K562 (cell line): ENCODE measurements around the gene USPL1. TPM values are rescaled to one million over a fixed set of nuclear protein-coding genes. Genes with fewer than 3 reads are reported as not detected.

Source experiments
- ATAC-seq: fragments of 200-7000 bp; cut with Tn5 transposase; 3 replicates; pipeline ENCODE4 v1.9.1; 2020; ENCODE audit warnings: moderate library complexity
- BruUV-seq: library from RNA; stranded (reverse); fragments of 400-500 nt; replicated peaks from 2 replicates; lab custom pipeline; 2021; lab: Mats Ljungman, UMichigan
- CTCF ChIA-PET: fragments of 300-600 bp; formaldehyde crosslinking; extraction: SDS; loops from one replicate; lab custom pipeline; 2021; ENCODE audit warnings: low intra/inter-chr PET ratio; lab: Yijun Ruan, JAX
- POLR2A ChIA-PET: fragments of 300-600, 350-650 bp; sonication (Branson Sonifier 250); formaldehyde crosslinking; extraction: SDS; loops from one replicate; lab custom pipeline; 2021; ENCODE audit warnings: antibody characterized with exemption, inconsistent platforms; lab: Yijun Ruan, JAX
- DNase-seq, 4 experiments: peaks; one replicate each; pipeline versions ENCODE4 v3.0.0 to v3.0.0-alpha.2; 2011 to 2018; ENCODE audit warnings: low spot score in 3 of 4, mixed read lengths in 3 of 4; ENCODE audit errors: extremely low read depth in 1 of 4
- FAIRE-seq: peaks from 2 replicates; lab custom pipeline; 2011; peaks lifted over from hg19 to GRCh38; lab: Jason Lieb, UNC
- H2AFZ ChIP-seq: 2 replicates; pipeline ENCODE4 v1.6.0; 2011; ENCODE audit warnings: low read depth, low read length, control low read depth, inconsistent platforms
- H3K27ac ChIP-seq: fragments of 200-600 bp; 3 replicates; pipeline ENCODE4 v1.8.0; 2011; ENCODE audit warnings: low read depth, mild to moderate bottlenecking, control low read depth, inconsistent platforms, low read length, moderate library complexity, mixed read lengths; ENCODE audit errors: extremely low read depth
- H3K27me3 ChIP-seq, 2 experiments: fragments of 300-600 bp in 1 of 2; 2 replicates in 1 of 2; 3 replicates in 1 of 2; pipeline versions ENCODE4 v1.6.0 to v1.8.0; 2011; ENCODE audit warnings: inconsistent platforms in 2 of 2, low read length in 2 of 2, mild to moderate bottlenecking in 1 of 2, mixed read lengths in 1 of 2, moderate library complexity in 1 of 2; ENCODE audit not compliant: control insufficient read depth in 2 of 2, insufficient read depth in 2 of 2
- H3K36me3 ChIP-seq: fragments of 300-600 bp; 3 replicates; pipeline ENCODE4 v1.8.0; 2011; ENCODE audit warnings: mild to moderate bottlenecking, low read length, inconsistent platforms; ENCODE audit not compliant: control insufficient read depth, insufficient read depth
- H3K4me1 ChIP-seq, 2 experiments: fragments of 200-600 bp in 1 of 2; replicated peaks in 1 of 2; 2 replicates in 1 of 2; 3 replicates in 1 of 2; pipeline versions ENCODE4 v1.5.1 to v1.8.0; 2011; ENCODE audit warnings: inconsistent platforms in 2 of 2, low read length in 2 of 2, mild to moderate bottlenecking in 1 of 2, mixed read lengths in 1 of 2, moderate library complexity in 1 of 2; ENCODE audit not compliant: control insufficient read depth in 2 of 2, insufficient read depth in 2 of 2
- H3K4me2 ChIP-seq: 2 replicates; pipeline ENCODE4 v1.6.1; 2011; ENCODE audit warnings: low read length, control low read depth, inconsistent platforms, mixed read lengths; ENCODE audit not compliant: insufficient read depth
- H3K4me3 ChIP-seq: fragments of 200-600 bp; sonication (generic), shearing (Covaris generic); 2 replicates; pipeline ENCODE4 v1.5.1; 2016; ENCODE audit warnings: control low read depth, inconsistent platforms
- H3K79me2 ChIP-seq: fragments of 200-600 bp; 3 replicates; pipeline ENCODE4 v1.8.0; 2011; ENCODE audit warnings: low read length, inconsistent platforms; ENCODE audit not compliant: control insufficient read depth, insufficient read depth
- H3K9ac ChIP-seq, 2 experiments: 2 replicates each; pipeline versions ENCODE4 v1.6.0 to v1.6.1; 2011; ENCODE audit warnings: low read depth in 2 of 2, low read length in 2 of 2, control low read depth in 1 of 2, inconsistent platforms in 1 of 2, mild to moderate bottlenecking in 1 of 2, mixed read lengths in 1 of 2; ENCODE audit not compliant: insufficient read depth in 1 of 2
- H3K9me1 ChIP-seq: one replicate; pipeline ENCODE4 v1.6.0; 2011; ENCODE audit warnings: inconsistent platforms, mild to moderate bottlenecking, low read length, moderate library complexity; ENCODE audit not compliant: control insufficient read depth, insufficient read depth
- H3K9me3 ChIP-seq: replicated peaks from 2 replicates; pipeline ENCODE4 v1.5.1; 2011; ENCODE audit warnings: low read depth, low read length, inconsistent platforms; ENCODE audit not compliant: control insufficient read depth, insufficient read depth
- H4K20me1 ChIP-seq: replicated peaks from 2 replicates; pipeline ENCODE4 v1.6.1; 2011; ENCODE audit warnings: low read length, inconsistent platforms, mixed read lengths; ENCODE audit not compliant: control insufficient read depth, insufficient read depth
- C11orf30 ChIP-seq: fragments of 450-650 bp; IDR thresholded peaks from 2 replicates; pipeline ENCODE4 v1.6.1; 2016; ENCODE audit warnings: low read depth, mild to moderate bottlenecking
- E2F6 ChIP-seq, 2 experiments: IDR thresholded peaks; 2 replicates each; pipeline ENCODE4 v1.6.1; 2011; ENCODE audit warnings: borderline replicate concordance in 1 of 2, control low read depth in 1 of 2, low read depth in 1 of 2, low read length in 1 of 2, mild to moderate bottlenecking in 1 of 2, mixed read lengths in 1 of 2, moderate library complexity in 1 of 2; ENCODE audit not compliant: insufficient read depth in 1 of 2, insufficient read length in 1 of 2, poor library complexity in 1 of 2, severe bottlenecking in 1 of 2; ENCODE audit errors: extremely low read depth in 1 of 2
- GABPA ChIP-seq: fragments of 200-800 bp; sonication (Bioruptor generic); conservative IDR thresholded peaks from 2 replicates; pipeline ENCODE4 v1.6.1; 2016; ENCODE audit warnings: low read depth, missing genetic modification characterization, missing compliant biosample characterization
- KAT8 ChIP-seq: fragments of 450-650 bp; IDR thresholded peaks from 2 replicates; pipeline ENCODE4 v1.6.1; 2016; ENCODE audit warnings: low read depth, mild to moderate bottlenecking
- LEF1 ChIP-seq: fragments of 450-650 bp; IDR thresholded peaks from 2 replicates; pipeline ENCODE4 v1.6.1; 2016; ENCODE audit warnings: mild to moderate bottlenecking
- MAFG ChIP-seq: fragments of 450-650 bp; conservative IDR thresholded peaks from 2 replicates; pipeline ENCODE4 v1.6.1; 2016; ENCODE audit warnings: missing genetic modification characterization, missing compliant biosample characterization
- MAFK ChIP-seq: IDR thresholded peaks from 2 replicates; pipeline ENCODE4 v1.6.1; 2011; ENCODE audit warnings: low read length, improper control_type of control experiment
- ZNF274 ChIP-seq: IDR thresholded peaks from 2 replicates; pipeline ENCODE4 v1.6.1; 2011; ENCODE audit warnings: low read depth, mild to moderate bottlenecking, low read length, moderate library complexity, borderline replicate concordance
- ZNF316 ChIP-seq: fragments of 450-650 bp; IDR thresholded peaks from 2 replicates; pipeline ENCODE4 v1.6.1; 2016
- ZNF384 ChIP-seq: IDR thresholded peaks from 2 replicates; pipeline ENCODE4 v1.6.1; 2012; ENCODE audit warnings: low read depth, low read length, improper control_type of control experiment
- WGBS: fragments of 100-300 bp; shearing (Covaris generic); methylation state at CpG from one replicate; pipeline ENCODE4 v1.1.6; 2016; ENCODE audit warnings: low coverage, mixed read lengths; ENCODE audit not compliant: insufficient coverage; ENCODE audit errors: missing lambda C conversion rate; 5-methylcytosine and 5-hydroxymethylcytosine counted together
- in situ Hi-C: fragments of 300-500 bp; cut with MboI; formaldehyde crosslinking; loops from 4 replicates; pipeline ENCODE4 v1.15.0; 2018; ENCODE audit warnings: inconsistent platforms, mixed read lengths
- intact Hi-C: fragments of 100-400 bp; cut with micrococcal nuclease; formaldehyde crosslinking; loops from 2 replicates; pipeline ENCODE4 v1.14.2; 2022
- polyA plus RNA-seq, 8 experiments: library from polyadenylated mRNA; depleted of rRNA in 4 of 8; stranded (reverse) in 5 of 8; unstranded in 3 of 8; fragments of >200 nt; fragmentation: Nextera tagmentation in 2 of 8; fragmentation: Illumina TruSeq in 1 of 8; extraction: Ambion mirVana in 2 of 8; extraction: Trizol in 1 of 8; gene quantifications; 2 replicates each; pipeline versions ENCODE4 v1.2.1 to v1.2.3, GENCODE V29; 2011 to 2014; ENCODE audit warnings: inconsistent platforms in 1 of 8, missing spikeins in 1 of 8
- total RNA-seq, 7 experiments: library from RNA; depleted of rRNA in 6 of 7; stranded (reverse); fragments of >200 nt in 6 of 7; fragmentation: Illumina TruSeq in 2 of 7; extraction: Trizol in 2 of 7; gene quantifications; 2 replicates each; pipeline versions ENCODE4 v1.2.1 to v1.2.3, GENCODE V29; 2011 to 2021; ENCODE audit warnings: low replicate concordance in 1 of 7

Gene USPL1
- total and polyA plus RNA-seq, 9 of the 15 experiments (the other 6 are each of a cell fraction or from before 2014, with no cell fraction given) = 5.5 to 18.0 (median 12.0) TPM

- Histone ChIP-seq H3K9me3 (no peaks in the 10 kb centered on the region), H4K20me1 (no peaks in the 10 kb centered on the region), H2AFZ (no peak overlapping the region), H3K4me2 (no peak overlapping the region), H3K79me2 (no peaks in the 10 kb centered on the region), H3K9ac (no peak overlapping the region), H3K36me3 (no peaks in the 10 kb centered on the region), H3K4me1 (peaks cover 0 to 4% of the 10 kb centered on the region in 2 experiments; a peak in 3 of 5 replicates)
- 29% methylated on average over 1 of the region's 1 CpG for WGBS
- DNase-seq (no peak), FAIRE-seq (no peak)
- POLR2A ChIA-PET = interaction anchor here (0.6 kb wide), 1 partner anchor 80 kb away, joined by 3 read pairs; no protein-coding TSS in a partner anchor
- no peak for TF ChIP-seq KAT8
- TF ChIP-seq, all 486 proteins: peak for 0
- no TSS peak for BruUV-seq
- intact Hi-C loops (no loop called here), in situ Hi-C loops (no loop called here)
- no peak for ATAC-seq
- CTCF ChIA-PET = no interaction called here
- Histone ChIP-seq H3K27me3 (peaks cover 4 to 22% of the 10 kb centered on the region in 2 experiments; a peak in 4 of 5 replicates), H3K4me3 (no peak overlapping the region), H3K9me1 (no peaks in the 10 kb centered on the region), H3K27ac (no peak overlapping the region)
Observed at GRCh38 chr13:30692113-30692512, 74.4 kb downstream of the USPL1 start.

- 0% methylated on average over 9 of the region's 11 CpGs for WGBS
- no peak overlapping the region for H3K9ac ChIP-seq
- no peak overlapping the region for H3K4me2 ChIP-seq
- no peak overlapping the region for H3K27ac ChIP-seq
- TF ChIP-seq LEF1 (no peak), MAFG (tag) (peak; percentile 43; the same call in 1 of the 2 replicates), ZNF316 (peak; percentile 33; the same call in 1 of the 2 replicates), MAFK (peak; percentile 28; the same call in 1 of the 2 replicates), E2F6 (IDR thresholded peaks at IDR 0.05; ENCODE audit: borderline replicate concordance in 1 of 2, extremely low read depth in 1 of 2, insufficient read depth in 1 of 2, insufficient read length in 1 of 2, low read depth in 1 of 2, low read length in 1 of 2, poor library complexity in 1 of 2, severe bottlenecking in 1 of 2) (no peak), ZNF274 (no peak), C11orf30 (peak; percentile 43; the same call in 1 of the 2 replicates), GABPA (tag) (peak; percentile 53; the same call in 1 of the 2 replicates), ZNF384 (no peak)
- DNase-seq (no peak), FAIRE-seq (no peak), ATAC-seq (0 out of 3 replicates have a peak, but pooled peaks have one; percentile 34)
- CTCF ChIA-PET = no interaction called here
- no peaks in the 10 kb centered on the region for H3K9me3 ChIP-seq
- no peak overlapping the region for H3K4me3 ChIP-seq
- no peaks in the 10 kb centered on the region for H4K20me1 ChIP-seq
- no TSS peak for BruUV-seq
- POLR2A ChIA-PET = interaction anchor here (0.7 kb wide), 2 partner anchors 9 to 16 kb away, joined by 3 to 4 read pairs; no protein-coding TSS in a partner anchor
- no peaks in the 10 kb centered on the region for H3K4me1 ChIP-seq
- in situ Hi-C loops (no loop called here), intact Hi-C loops (no loop called here)
- H3K27me3 ChIP-seq = peaks cover 13 to 34% of the 10 kb centered on the region in 2 experiments
- H3K36me3 ChIP-seq = no peaks in the 10 kb centered on the region
- H2AFZ ChIP-seq = no peak overlapping the region
- no peaks in the 10 kb centered on the region for H3K79me2 ChIP-seq
- no peaks in the 10 kb centered on the region for H3K9me1 ChIP-seq
Observed at GRCh38 chr13:30696278-30697176, 78.8 kb downstream of the USPL1 start.
